22Rv1 (cell line): ENCODE measurements around the gene PHPT1.
"Not testable (repeated sequence)": the region's sequence is repeated elsewhere in the genome, so short reads cannot be mapped to it uniquely, and the experiment has no call there.

Source experiments
- ZFX ChIP-seq: fragments of 450-650 bp; IDR thresholded peaks from 2 replicates; pipeline ENCODE4 v1.6.1; 2017; ENCODE audit warnings: antibody characterized with exemption, borderline replicate concordance
- TF ChIP-seq, protein P1 (sequence below): fragments of 450-650 bp; IDR thresholded peaks from 2 replicates; pipeline ENCODE4 v1.5.1; 2017; ENCODE audit warnings: mild to moderate bottlenecking

DNA sequence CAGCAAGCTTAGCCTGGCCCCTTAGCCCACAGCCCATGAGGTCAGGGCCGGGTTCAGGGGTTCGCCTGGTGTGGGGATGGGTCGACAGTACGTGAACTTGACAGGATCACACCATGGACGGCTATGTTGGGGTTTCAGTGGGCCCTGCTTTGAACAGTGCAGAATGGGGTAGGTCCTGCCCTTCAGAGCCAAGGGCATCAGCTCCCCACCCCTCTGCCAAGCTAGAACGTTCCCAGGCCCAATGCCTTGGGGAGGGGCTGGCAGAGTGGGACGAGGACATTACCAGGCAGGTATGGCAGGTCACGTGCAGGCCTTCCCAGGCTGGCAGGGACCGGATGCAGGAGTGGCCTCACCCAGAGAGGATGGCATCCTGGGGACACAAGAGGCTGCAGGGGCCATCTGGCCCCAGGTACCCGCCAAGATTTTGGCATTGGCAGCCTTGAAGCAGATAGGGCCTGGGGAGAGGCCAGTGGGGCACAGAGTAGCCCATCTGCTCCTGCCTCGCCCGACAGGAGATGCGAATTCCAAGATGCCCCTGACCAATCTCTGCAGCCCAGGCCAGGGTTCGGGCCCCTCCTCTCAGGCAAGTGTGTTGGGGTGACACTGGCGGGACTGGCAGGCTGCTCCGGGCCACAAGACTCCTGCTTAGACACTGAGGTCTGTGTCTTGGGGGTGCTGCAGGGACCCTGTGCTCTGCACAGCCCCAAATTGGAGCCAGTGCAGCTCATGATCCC lies 7.4 kb upstream of the PHPT1 start:
- TF ChIP-seq, protein P1, sequence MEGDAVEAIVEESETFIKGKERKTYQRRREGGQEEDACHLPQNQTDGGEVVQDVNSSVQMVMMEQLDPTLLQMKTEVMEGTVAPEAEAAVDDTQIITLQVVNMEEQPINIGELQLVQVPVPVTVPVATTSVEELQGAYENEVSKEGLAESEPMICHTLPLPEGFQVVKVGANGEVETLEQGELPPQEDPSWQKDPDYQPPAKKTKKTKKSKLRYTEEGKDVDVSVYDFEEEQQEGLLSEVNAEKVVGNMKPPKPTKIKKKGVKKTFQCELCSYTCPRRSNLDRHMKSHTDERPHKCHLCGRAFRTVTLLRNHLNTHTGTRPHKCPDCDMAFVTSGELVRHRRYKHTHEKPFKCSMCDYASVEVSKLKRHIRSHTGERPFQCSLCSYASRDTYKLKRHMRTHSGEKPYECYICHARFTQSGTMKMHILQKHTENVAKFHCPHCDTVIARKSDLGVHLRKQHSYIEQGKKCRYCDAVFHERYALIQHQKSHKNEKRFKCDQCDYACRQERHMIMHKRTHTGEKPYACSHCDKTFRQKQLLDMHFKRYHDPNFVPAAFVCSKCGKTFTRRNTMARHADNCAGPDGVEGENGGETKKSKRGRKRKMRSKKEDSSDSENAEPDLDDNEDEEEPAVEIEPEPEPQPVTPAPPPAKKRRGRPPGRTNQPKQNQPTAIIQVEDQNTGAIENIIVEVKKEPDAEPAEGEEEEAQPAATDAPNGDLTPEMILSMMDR, result not testable (repeated sequence)
- TF ChIP-seq ZFX, result not testable (repeated sequence)
